Caco-2 (cell line): Measurements from ENCODE around the gene RB1. TPM values are rescaled to one million over a fixed set of nuclear protein-coding genes. Genes with fewer than 3 reads are reported as not detected.

Source experiments
- BruUV-seq: library from RNA; stranded (reverse); fragments of 400-500 nt; replicated peaks from 2 replicates; lab custom pipeline; 2021; lab: Mats Ljungman, UMichigan
- CTCF ChIA-PET: fragments of 300-600 bp; sonication (Branson Sonifier 250); formaldehyde crosslinking; loops from one replicate; lab custom pipeline; 2022; ENCODE audit warnings: antibody characterized with exemption; lab: Charles Lee
- POLR2A ChIA-PET: fragments of 300-600 bp; sonication (Branson Sonifier 250); formaldehyde crosslinking; loops from one replicate; lab custom pipeline; 2022; ENCODE audit warnings: antibody characterized with exemption; lab: Charles Lee
- DNase-seq, 2 experiments: peaks; one replicate each; pipeline versions ENCODE4 v3.0.0 to v3.0.0-alpha.2; 2020 to 2022
- H3K27me3 ChIP-seq: replicated peaks from 2 replicates; pipeline ENCODE4 v1.6.0; 2011; ENCODE audit warnings: low read length; ENCODE audit not compliant: control insufficient read depth, insufficient read depth
- H3K36me3 ChIP-seq: 2 replicates; pipeline ENCODE4 v1.5.1; 2011; ENCODE audit warnings: low read length; ENCODE audit not compliant: control insufficient read depth, insufficient read depth
- H3K4me1 ChIP-seq: fragments of 250-450 bp; sonication (Bioruptor Pico); 2 replicates; pipeline ENCODE4 v1.5.1; 2020; ENCODE audit warnings: mild to moderate bottlenecking
- H3K4me3 ChIP-seq: 2 replicates; pipeline ENCODE4 v1.5.1; 2011; ENCODE audit warnings: low read depth, mild to moderate bottlenecking, control low read depth, low read length
- H3K9me3 ChIP-seq: fragments of 250-450 bp; sonication (Bioruptor Pico); 2 replicates; pipeline ENCODE4 v1.5.1; 2020; ENCODE audit warnings: mild to moderate bottlenecking, moderate library complexity
- H3K27ac Mint-ChIP-seq: one replicate; pipeline ENCODE4 v1.8.0; 2022; ENCODE audit warnings: mixed read lengths; ENCODE audit not compliant: unreplicated experiment
- H3K27me3 Mint-ChIP-seq: one replicate; pipeline ENCODE4 v1.8.0; 2022; ENCODE audit warnings: mixed read lengths; ENCODE audit not compliant: insufficient read depth, unreplicated experiment
- H3K36me3 Mint-ChIP-seq: one replicate; pipeline ENCODE4 v1.8.0; 2022; ENCODE audit warnings: mild to moderate bottlenecking, mixed read lengths; ENCODE audit not compliant: insufficient read depth, unreplicated experiment
- H3K4me1 Mint-ChIP-seq: one replicate; pipeline ENCODE4 v1.8.0; 2022; ENCODE audit warnings: low read depth, mixed read lengths; ENCODE audit not compliant: unreplicated experiment
- H3K4me3 Mint-ChIP-seq: one replicate; pipeline ENCODE4 v1.8.0; 2022; ENCODE audit warnings: mild to moderate bottlenecking, moderate library complexity, mixed read lengths; ENCODE audit not compliant: unreplicated experiment
- H3K9me3 Mint-ChIP-seq: one replicate; pipeline ENCODE4 v1.8.0; 2022; ENCODE audit warnings: mixed read lengths; ENCODE audit not compliant: unreplicated experiment
- CTCF ChIP-seq, 2 experiments: fragments of 200-600 bp in 1 of 2; IDR thresholded peaks; 1 replicate in 1 of 2; 2 replicates in 1 of 2; pipeline versions ENCODE4 v1.5.1 to v1.8.0; 2011 to 2022; ENCODE audit warnings: antibody characterized with exemption in 1 of 2, control low read depth in 1 of 2, inconsistent platforms in 1 of 2, low read depth in 1 of 2, low read length in 1 of 2, mild to moderate bottlenecking in 1 of 2, moderate library complexity in 1 of 2; ENCODE audit not compliant: insufficient read depth in 1 of 2, severe bottlenecking in 1 of 2, unreplicated experiment in 1 of 2
- intact Hi-C: fragments of 100-400 bp; cut with micrococcal nuclease; formaldehyde crosslinking; loops from one replicate; pipeline ENCODE4 v1.10.0; 2022; ENCODE audit not compliant: unreplicated experiment
- total RNA-seq: library from RNA; stranded (reverse); gene quantifications from 2 replicates; pipeline ENCODE4 v1.2.3, GENCODE V29; 2022

RB1 gene
- total RNA-seq, 1 experiment from 2014 or later: 24.1 TPM

DNA sequence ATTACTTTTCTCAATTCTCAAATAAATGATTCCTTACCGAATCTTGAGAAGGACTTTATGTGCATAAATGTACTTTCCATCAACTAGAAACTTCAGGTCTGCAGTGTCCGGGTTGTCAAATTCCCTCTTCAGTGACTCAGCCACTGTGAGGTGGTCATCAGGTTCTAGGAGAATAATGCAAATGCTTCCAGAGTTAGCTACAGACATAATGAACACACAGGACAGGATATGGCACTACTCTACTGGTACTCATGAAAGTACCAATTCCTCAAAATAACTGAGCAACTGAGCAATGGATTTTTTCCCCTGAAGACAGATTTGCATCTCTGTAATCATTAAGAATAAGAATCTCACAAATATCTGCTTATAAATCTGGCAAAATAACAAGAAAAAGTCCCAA lies 198.2 kb downstream of the RB1 start:
- Mint-ChIP-seq H3K27ac (no peak overlapping the region), H3K27me3 (no peaks in the 10 kb centered on the region), H3K4me3 (no peak overlapping the region), H3K36me3 (no peaks in the 10 kb centered on the region), H3K4me1 (no peaks in the 10 kb centered on the region), H3K9me3 (no peaks in the 10 kb centered on the region)
- ChIA-PET POLR2A (no interaction called here), CTCF (no interaction called here)
- intact Hi-C loops: no loop called here
- H3K9me3 ChIP-seq: no peaks in the 10 kb centered on the region
- H3K27me3 ChIP-seq: no peaks in the 10 kb centered on the region
- H3K4me3 ChIP-seq: no peak overlapping the region
- no TSS peak for BruUV-seq
- H3K36me3 ChIP-seq: no peaks in the 10 kb centered on the region
- H3K4me1 ChIP-seq: no peaks in the 10 kb centered on the region
- no peak for DNase-seq
- TF ChIP-seq CTCF (IDR thresholded peaks at IDR 0.05; ENCODE audit: insufficient read depth in 1 of 2, low read depth in 1 of 2, low read length in 1 of 2, severe bottlenecking in 1 of 2, unreplicated experiment in 1 of 2): no peak

GRCh38 chr13:48502601-48503319 lies 199.2 kb downstream of the RB1 start:
- intact Hi-C loops: no loop called here
- no peaks in the 10 kb centered on the region for H3K9me3 ChIP-seq
- no peaks in the 10 kb centered on the region for H3K36me3 Mint-ChIP-seq
- no peaks in the 10 kb centered on the region for H3K27me3 ChIP-seq
- ChIA-PET CTCF (no interaction called here), POLR2A (interaction anchor here (0.7 kb wide), 1 partner anchor 50 kb away, joined by 6 read pairs; no protein-coding TSS in a partner anchor)
- no peaks in the 10 kb centered on the region for H3K36me3 ChIP-seq
- no peak overlapping the region for H3K4me3 ChIP-seq
- DNase-seq: no peak
- no peaks in the 10 kb centered on the region for H3K9me3 Mint-ChIP-seq
- BruUV-seq: no TSS peak
- no peaks in the 10 kb centered on the region for H3K27me3 Mint-ChIP-seq
- no peaks in the 10 kb centered on the region for H3K4me1 Mint-ChIP-seq
- H3K27ac Mint-ChIP-seq: no peak overlapping the region
- TF ChIP-seq CTCF (IDR thresholded peaks at IDR 0.05; ENCODE audit: insufficient read depth in 1 of 2, low read depth in 1 of 2, low read length in 1 of 2, severe bottlenecking in 1 of 2, unreplicated experiment in 1 of 2): no peak
- H3K4me1 ChIP-seq: no peaks in the 10 kb centered on the region
- no peak overlapping the region for H3K4me3 Mint-ChIP-seq

DNA sequence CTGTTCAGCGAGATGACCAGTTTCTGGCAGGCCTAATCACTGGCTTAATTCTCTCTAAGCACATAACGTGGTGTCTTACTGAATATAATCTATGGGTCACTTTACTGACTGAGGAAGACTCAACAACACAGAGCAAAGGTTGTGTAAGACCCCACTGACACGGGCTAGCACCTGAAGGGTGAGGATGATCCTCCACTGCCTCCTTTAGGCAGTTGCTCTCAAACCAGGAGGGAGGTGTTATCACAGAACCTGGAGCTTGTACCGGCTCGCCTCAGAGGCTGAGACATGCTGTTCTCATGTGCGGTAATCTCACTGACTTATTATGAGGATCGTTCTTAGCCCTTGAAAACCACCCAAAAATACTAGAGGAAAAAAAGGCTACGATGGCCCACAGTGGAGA lies 201.1 kb downstream of the RB1 start:
- no peaks in the 10 kb centered on the region for H3K36me3 ChIP-seq
- H3K9me3 ChIP-seq: no peaks in the 10 kb centered on the region
- Mint-ChIP-seq H3K9me3 (no peaks in the 10 kb centered on the region), H3K27me3 (no peaks in the 10 kb centered on the region), H3K4me3 (no peak overlapping the region), H3K4me1 (no peaks in the 10 kb centered on the region), H3K36me3 (no peaks in the 10 kb centered on the region), H3K27ac (no peak overlapping the region)
- H3K4me1 ChIP-seq: no peaks in the 10 kb centered on the region
- no peaks in the 10 kb centered on the region for H3K27me3 ChIP-seq
- POLR2A ChIA-PET: no interaction called here
- TF ChIP-seq CTCF (IDR thresholded peaks at IDR 0.05; ENCODE audit: insufficient read depth in 1 of 2, low read depth in 1 of 2, low read length in 1 of 2, severe bottlenecking in 1 of 2, unreplicated experiment in 1 of 2): no peak
- intact Hi-C loops: no loop called here
- H3K4me3 ChIP-seq: no peak overlapping the region
- DNase-seq: no peak
- no TSS peak for BruUV-seq
- CTCF ChIA-PET: interaction anchor here (0.6 kb wide), 1 partner anchor 11 kb away, joined by 4 read pairs; no protein-coding TSS in a partner anchor
